AG09309 (cell line): ENCODE results near the gene FOXO6.
A peak's percentile ranks its signal among the peaks of the same experiment; 100 is the strongest.

Experiments
- DNase-seq: peaks from one replicate; pipeline ENCODE4 v3.0.0-alpha.2; 2010; ENCODE audit warnings: low read depth
- H3K4me3 ChIP-seq: 2 replicates; pipeline ENCODE4 v1.5.1; 2011; ENCODE audit warnings: mild to moderate bottlenecking, low read depth, low read length, moderate library complexity; ENCODE audit not compliant: control insufficient read depth
- TF ChIP-seq, protein P1 (sequence below): IDR thresholded peaks from 2 replicates; pipeline ENCODE4 v1.5.1; 2011; ENCODE audit warnings: mild to moderate bottlenecking, low read depth, low read length, inconsistent platforms; ENCODE audit not compliant: insufficient read depth, control insufficient read depth; ENCODE audit errors: missing control alignments

FOXO6 gene

DNA sequence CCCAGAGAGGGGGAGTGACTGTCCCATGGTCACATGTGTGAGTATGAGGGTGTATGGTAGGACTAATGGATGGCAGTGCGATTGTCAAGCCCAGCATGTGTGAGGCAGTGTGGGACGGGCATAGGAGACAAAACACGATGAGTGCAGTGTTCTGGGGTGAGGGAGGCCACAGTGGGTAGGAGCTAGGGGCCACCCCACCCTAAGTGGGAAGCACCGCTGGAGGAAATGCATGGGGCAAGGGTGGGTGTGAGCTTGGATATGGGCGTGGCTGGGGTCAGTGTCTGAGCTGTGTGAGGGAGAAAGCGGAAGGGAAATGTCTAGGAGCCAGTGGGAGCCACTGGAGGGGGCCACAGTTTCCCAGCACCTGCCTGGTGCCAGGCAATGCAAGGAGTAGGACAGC lies 56.5 kb downstream of the FOXO6 start:
- TF ChIP-seq, protein P1, sequence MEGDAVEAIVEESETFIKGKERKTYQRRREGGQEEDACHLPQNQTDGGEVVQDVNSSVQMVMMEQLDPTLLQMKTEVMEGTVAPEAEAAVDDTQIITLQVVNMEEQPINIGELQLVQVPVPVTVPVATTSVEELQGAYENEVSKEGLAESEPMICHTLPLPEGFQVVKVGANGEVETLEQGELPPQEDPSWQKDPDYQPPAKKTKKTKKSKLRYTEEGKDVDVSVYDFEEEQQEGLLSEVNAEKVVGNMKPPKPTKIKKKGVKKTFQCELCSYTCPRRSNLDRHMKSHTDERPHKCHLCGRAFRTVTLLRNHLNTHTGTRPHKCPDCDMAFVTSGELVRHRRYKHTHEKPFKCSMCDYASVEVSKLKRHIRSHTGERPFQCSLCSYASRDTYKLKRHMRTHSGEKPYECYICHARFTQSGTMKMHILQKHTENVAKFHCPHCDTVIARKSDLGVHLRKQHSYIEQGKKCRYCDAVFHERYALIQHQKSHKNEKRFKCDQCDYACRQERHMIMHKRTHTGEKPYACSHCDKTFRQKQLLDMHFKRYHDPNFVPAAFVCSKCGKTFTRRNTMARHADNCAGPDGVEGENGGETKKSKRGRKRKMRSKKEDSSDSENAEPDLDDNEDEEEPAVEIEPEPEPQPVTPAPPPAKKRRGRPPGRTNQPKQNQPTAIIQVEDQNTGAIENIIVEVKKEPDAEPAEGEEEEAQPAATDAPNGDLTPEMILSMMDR, result no peak
- no peak overlapping the region for H3K4me3 ChIP-seq
- no peak for DNase-seq

DNA sequence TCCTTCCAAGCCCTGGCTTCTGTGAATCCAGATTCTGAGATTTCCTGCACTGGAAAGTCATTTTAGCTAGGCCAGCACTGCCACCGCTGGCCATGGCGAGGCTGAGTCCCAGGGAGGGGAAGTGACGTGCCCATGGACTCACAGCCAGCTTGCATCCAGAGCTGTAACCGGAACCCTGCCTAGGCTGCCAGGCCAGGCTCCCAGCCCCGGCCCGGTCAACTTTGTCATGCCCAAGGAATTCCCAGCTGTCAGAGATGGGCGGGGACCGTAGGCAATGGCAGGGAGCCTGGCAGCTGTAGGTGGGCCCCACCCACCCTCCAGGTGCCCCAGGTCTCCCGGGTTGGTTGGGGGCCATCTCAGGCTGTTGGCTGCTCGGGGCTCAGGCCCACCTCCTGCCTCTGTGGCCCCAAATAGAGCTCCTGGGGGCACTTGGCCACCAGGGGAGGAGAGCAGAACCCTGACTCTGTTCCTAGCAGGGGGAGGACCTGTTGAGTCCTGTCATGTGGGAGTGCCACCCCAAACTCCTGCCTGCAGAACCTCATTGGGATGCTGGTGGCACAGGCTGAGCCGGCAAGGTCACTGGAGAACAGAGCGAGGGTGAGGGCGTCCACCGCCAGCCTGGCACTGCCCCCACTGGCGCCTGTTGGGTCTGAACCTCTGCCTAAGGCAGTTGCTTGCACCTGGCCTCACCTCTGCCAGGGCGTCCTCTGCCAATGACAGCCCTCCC lies 57.8 kb downstream of the FOXO6 start:
- TF ChIP-seq, protein P1, result peak; percentile 4
- peak; percentile 58 for DNase-seq
- H3K4me3 ChIP-seq, result no peak overlapping the region

DNA sequence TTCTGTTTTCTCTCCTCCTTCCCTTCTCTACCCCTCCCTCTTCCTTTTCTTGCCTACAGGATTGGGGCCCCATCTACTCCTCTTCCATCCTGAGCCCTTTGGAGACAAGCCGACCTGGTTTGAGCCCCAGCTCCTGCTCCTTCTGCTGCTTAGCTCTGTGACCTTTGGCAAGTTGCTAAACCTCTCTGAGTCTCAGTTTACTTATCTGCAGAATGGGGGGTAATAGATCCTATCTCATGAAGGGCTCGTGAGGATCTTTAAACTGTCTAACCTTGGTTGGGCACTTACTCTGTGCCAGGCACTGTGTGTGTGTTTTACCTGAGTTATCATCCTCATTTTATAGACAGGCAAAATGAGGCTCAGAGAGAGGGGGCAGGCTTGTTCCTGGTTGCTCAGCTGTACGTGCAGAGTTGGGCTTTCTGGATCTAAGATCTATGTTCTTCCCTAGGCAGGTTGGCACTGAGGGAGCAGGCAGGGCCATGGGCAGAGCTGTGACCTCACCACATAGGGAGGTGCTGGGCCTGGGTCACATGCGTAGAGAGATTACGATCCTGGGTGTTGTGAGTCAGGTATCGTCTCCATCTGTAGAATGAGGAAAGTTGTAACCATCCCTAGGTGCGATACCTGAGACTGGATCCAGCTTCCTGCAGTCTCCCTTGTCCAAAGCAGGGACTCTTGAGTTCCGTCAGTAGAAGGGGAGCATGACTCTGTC lies 58.5 kb downstream of the FOXO6 start:
- no peak for DNase-seq
- TF ChIP-seq, protein P1, result no peak
- H3K4me3 ChIP-seq, result no peak overlapping the region

GRCh38 chr1:41420351-41420750 lies 59.1 kb downstream of the FOXO6 start:
- TF ChIP-seq, protein P1, result no peak
- DNase-seq, result no peak
- H3K4me3 ChIP-seq, result no peak overlapping the region

- H3K4me3 ChIP-seq, result no peak overlapping the region
- no peak for DNase-seq
- TF ChIP-seq, protein P1, result no peak
Observed at GRCh38 chr1:41420860-41421259, 59.6 kb downstream of the FOXO6 start.

DNA sequence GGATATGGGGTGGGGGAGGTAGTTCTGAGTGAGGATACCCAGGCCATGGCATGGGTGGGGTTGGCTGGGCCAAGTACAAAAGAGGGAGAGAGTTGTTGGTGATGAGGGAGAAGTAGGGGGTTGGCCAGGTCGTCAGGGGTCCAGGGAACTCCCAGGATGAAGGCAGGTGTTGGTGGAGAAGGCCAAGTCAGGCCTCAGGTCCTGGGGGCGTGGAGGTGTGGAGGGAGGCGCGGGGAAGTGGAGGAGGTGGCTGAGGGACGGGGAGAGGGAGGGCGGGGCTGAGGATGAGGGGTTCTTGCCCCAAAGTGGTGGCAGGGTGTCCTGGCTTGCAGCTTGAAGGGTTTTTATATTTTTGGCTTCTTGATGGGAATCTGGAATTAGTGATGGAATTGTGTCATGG lies 61.1 kb downstream of the FOXO6 start:
- no peak overlapping the region for H3K4me3 ChIP-seq
- TF ChIP-seq, protein P1, result no peak
- DNase-seq, result no peak
